NCI-H1436 treated with DMSO at 0.1 percent for 48 hours (cell line): Measurements from ENCODE around the gene UBE2B.
A peak's percentile ranks its signal among the peaks of the same experiment; 100 is the strongest.
"Not testable (repeated sequence)": the region's sequence is repeated elsewhere in the genome, so short reads cannot be mapped to it uniquely, and the experiment has no call there.

Experiments used
- DNase-seq: peaks from one replicate; lab custom pipeline; 2025; lab: John Stamatoyannopoulos, UW

The UBE2B gene

DNA sequence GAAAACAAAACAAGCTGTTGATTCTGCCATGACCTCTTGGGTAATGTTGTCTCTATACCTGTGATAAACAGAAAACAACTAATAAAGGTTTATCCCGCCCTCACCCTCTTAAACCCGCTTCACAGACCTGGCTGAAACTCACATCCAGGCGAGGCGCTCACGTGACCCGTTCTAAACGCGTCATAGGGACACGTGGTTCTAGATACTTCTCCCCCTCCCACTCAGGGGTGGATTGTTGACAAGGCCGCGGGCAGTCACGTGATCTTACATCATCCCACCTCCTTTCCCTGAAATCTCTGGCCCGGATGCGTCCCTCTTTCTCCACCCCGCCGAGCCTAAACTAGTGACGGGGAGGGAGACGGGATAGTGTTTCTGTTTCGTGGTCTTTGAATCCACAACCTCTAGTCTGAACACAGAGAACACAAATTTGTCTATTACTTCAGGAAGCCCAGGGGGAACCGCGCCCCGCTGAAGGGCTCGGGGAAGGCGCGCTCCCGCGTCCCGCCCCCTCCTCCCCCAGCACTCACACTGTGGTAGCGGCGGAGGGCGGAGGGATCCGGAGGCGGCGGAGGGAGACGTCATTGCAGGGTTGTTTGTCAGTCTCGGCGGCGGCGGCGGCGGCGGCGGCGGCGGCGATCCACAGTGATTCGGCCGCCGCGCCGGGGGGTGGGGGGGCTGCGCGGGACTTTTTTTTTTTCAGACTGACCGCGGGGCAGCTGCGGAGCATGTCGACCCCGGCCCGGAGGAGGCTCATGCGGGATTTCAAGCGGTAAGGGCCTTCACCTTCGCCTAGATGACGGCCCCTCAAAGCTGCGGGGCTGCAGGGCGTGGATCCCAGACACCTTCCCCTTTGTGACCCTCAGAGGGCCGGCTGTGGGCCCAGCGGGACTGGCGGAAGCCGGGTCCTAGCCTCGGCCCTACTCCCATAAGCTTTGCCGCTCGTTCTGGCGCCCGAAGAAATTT, at the start of gene UBE2B:
TSS of gene UBE2B (plus strand) at position 699 of the 963 bp plus-strand sequence. CDS start at position 726, 27 bp downstream.
- DNase-seq, result peak; percentile 98

DNA sequence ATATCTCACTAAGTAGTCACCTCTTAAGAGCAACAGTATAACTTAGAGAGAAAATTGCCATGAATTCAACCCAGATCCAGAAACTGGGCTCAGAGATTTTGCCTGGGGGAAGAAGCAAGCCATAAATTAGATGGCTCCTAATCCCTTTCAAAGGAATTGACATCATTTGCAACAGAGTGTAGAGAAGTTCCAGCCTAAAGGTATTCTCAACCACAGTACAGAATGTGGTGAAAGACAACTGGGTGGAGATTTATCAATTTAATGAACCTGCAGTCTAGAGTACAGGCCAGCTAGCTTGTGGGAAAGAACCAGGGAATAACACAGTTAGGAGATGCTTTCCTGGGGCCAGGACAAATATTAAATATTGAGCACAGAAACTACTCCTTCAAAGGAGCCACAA, 44.0 kb upstream of the UBE2B start:
- DNase-seq, result no peak

DNA sequence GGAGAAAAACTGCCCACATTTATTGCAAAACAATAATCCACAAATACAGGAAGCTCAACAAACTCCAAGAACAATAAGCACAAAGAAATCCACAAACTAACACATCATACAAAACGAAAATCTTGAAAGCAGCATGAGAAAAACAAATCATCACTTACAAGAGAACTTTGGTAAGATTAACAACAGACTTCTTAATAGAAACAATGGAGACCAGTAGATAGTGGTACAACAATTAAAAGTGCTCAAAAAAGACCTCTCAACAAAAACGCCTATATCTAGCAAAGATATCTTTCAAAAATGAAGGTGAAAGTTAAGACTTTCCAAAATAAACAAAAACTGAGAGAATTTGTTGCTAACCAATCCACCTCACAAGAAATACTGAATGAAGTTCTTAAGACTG, 42.8 kb upstream of the UBE2B start:
- DNase-seq, result no peak

DNA sequence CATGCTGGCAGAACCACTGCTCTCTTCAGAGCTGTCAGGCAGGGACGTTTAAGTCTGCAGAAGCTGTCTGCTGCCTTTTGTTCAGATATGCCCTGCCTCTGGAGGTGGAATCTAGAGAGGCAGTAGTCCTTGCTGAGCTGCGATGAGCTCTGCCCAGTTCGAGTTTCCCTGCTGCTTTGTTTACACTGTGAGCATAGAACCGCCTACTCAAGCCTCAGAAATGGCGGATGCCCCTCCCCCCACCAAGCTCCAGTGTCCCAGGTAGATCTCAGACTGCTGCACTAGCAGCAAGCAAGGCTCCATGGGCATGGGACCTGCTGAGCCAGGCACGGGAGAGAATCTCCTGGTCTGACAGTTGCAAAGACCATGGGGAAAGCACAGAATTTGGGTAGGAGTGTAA, 34.5 kb upstream of the UBE2B start:
- not testable (repeated sequence) for DNase-seq

DNA sequence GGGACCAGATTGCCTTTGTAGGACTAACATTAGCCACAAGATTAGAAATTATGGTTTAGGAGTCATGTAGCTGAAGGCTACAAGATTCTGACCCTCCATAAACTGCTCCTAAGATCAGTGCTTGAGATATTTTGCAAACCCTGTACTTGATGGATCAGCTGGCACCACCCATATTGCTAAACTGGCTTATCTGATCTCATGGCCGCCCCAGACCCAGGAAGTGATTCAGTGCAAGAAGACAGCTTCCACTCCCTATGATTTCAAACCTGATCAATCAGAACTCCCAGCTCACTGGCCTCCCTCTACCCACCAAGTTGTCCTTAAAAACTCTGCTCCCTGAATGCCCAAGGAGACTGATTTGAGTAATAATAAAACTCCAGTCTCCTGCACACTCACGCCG, 27.9 kb upstream of the UBE2B start:
- DNase-seq, result not testable (repeated sequence)

DNA sequence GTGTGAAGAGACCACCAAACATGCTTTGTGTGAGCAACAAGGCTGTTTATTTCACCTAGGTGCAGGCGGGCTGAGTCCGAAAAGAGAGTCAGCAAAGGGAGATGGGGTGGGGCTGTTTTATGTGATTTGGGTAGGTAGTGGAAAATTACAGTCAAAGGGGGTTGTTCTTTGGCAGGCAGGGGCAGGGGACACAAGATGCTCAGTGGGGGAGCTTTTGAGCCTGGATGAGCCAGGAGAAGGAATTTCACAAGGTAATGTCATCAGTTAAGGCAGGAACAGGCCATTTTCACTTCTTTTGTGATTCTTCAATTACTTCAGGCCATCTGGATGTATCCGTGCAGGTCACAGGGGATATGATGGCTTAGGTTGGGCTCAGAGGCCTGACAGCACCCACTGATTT, 25.9 kb upstream of the UBE2B start:
- not testable (repeated sequence) for DNase-seq

DNA sequence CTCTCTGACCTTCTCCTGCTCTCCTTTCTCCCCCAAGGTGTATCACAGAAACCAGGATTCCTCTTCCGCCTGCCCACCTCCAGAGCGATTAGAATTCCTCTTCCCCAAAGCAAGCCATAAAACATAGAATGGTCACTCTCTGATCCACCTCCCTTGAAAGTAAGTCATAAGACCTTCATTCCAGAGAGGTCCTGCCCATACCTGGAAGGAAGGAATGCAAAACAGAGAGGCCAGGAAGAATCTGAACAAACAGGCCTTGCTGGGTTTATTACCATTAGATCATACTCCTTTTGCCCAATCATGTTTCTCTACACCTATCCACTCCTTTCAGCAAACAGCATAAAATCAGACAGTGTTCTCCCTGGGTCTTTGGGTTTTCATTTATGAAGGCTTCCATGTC, 25.4 kb upstream of the UBE2B start:
- no peak for DNase-seq

DNA sequence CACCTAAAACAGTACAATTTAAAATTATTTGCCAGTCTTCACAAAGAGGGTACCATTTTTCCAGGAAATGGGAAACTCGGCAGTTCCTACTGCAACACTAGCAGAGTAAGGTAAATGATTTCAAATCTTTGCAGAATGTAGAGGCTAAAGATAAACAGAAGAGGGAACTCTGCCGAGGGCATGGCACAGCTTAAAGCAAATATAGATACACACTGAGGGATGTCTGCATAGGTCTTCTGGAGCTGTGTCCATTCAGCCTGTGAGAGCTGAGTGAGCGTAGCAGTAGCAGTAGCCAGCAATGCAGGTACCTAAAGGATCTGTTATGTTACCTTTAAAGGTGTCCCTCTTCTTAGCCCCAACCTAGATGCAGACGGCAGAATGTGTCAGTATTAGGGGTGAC, 21.9 kb upstream of the UBE2B start:
- DNase-seq, result no peak

DNA sequence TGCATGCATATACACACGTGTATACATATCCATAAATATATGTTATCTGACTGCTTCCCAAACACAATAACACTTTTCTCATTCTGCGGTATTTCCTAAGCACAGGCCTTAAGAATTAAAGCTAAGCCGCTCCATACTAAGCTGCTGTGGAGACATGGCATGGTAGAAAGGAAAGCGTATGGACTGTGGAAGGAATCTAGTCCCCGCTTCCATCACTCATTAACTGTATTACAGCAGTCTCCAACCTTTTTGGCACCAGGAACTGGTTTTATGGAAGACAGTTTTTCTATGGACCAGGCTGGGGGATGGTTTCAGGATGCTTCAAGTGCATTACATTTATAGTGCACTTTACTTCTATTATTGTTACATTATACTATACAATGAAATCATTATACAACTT, 15.7 kb upstream of the UBE2B start:
- no peak for DNase-seq

DNA sequence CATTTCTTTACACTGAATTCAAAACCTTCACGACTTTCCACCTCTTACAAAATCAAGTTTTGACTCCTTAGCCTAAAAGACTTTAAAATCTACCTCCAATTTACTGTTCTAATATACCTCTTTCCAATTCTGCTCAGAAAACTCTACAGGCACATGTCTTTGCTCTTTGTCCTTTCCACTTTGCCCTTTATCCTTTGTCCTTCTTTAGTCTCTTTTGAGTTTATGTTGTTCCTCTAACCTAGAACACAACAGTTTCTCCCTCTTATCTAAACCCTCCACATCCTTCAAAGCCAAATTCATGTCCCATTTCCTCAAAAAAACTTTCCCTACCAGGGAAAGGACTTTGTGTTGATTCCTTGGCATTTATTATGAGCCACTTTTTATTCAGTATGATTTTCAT, 5.8 kb upstream of the UBE2B start:
- DNase-seq, result no peak

DNA sequence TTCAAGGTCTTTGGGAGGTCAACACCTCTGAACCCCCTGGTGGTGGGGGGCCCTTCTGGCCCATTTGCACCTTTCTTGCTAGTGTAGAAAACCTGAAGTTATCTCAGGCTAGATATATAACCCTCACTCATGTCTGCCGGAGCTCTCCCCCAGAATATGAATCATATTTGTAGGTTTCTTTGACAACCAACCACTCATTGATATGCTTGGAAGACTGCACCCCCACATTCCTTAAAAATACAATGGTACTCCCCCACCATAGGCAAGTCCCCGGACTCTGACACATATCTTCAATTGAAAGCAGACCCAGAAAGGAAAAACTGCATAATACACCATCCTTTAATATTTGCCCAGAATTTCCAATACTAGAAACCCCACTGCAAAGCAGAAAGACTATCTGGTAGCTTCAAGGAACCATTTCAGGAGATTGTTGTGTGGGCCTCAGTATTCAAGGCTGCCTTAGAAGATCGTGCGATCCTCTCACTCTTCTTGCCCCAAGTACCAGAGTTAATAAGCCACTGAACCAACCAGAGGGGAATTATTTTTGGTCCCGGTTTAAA, 978 bp upstream of the UBE2B start:
- DNase-seq, result no peak

DNA sequence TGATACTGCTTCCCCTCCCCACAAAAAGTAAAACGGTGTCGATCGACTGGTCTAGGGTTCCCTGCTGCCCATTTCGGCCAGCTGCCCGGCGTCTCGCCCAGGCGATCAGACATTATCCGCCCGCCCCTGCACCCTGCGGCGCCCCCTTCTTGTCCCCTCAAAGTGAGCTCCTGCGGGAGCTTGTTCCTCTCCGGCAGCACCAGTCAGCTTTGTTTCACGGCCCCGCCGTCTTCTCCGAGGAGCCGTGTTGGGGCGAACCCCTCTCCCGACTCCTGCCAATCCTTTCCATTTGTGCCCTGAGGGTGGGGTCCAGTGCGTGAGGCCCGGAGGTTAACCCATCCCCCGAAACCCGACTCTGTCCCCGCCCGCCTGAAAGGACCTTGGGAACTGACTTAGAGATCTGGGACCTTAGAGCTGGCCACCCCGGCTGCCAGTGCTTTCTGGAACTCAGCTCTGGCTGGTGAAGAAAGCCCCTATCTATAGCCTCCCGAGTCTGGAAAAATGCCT, 518 bp downstream of the UBE2B start:
- no peak for DNase-seq

DNA sequence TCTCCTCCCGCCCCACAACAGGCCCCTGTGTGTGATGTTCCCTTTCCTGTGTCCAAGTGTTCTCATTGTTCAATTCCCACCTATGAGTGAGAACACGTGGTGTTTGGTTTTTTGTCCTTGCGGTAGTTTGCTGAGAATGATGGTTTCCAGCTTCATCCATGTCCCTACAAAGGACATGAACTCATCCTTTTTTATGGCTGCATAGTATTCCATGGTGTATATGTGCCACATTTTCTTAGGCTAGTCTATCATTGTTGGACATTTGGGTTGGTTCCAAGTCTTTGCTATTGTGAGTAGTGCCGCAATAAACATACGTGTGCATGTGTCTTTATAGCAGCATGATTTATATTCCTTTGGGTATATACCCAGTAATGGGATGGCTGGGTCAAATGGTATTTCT, 2.3 kb downstream of the UBE2B start:
- DNase-seq, result not testable (repeated sequence)

DNA sequence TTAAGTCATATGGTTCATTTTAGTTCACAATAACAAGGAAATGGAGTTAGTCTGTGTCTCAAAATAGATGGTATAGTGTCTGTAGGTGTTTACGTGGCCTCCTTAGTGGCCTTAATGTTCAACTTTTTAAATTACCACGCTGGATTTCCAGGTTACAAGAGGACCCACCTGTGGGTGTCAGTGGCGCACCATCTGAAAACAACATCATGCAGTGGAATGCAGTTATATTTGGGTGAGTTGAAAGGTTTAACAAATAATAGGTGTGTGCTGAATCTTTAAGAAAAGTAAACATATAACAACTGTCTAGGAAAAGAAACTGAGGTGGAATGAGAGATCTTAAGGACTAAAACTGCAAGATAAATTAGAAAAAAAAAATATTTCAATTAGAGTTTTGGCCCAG, 2.9 kb downstream of the UBE2B start:
- no peak for DNase-seq

DNA sequence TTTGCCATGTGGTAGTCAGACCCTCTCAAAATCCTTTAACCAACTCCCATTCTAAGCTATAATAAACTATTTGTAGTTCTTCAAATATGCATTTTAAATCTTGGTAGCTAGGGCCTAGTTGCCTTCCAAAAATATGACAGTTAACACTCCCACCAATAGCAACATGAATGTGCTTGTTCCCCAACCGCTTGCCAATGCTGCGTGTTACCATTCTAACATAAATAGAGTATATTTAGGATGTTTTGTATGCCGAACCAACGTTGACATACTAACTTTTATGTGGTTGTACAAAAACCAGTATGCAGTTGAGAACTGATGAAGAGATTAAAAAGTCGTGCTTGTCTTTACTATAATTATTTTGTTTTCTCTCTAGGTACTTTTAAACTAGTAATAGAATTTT, 9.0 kb downstream of the UBE2B start:
- DNase-seq, result no peak

DNA sequence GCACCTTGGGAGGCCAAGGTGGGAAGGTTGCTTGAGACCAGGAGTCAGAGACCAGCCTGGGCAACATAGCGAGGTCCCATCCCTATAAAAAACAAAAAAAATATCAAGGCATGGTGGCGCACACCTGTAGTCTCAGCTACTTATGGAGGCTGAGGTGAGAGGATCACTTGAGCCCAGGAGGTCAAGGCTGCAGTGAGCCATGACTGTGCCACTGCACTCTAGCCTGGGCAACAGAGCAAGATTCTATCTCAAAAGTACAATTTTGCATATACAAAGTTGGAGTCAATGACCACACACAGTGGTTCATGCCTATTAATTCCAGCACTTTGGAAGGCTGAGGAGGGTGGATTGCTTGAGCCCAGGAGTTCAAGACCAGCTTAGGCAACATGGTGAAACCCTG, 10.8 kb downstream of the UBE2B start:
- DNase-seq, result not testable (repeated sequence)

DNA sequence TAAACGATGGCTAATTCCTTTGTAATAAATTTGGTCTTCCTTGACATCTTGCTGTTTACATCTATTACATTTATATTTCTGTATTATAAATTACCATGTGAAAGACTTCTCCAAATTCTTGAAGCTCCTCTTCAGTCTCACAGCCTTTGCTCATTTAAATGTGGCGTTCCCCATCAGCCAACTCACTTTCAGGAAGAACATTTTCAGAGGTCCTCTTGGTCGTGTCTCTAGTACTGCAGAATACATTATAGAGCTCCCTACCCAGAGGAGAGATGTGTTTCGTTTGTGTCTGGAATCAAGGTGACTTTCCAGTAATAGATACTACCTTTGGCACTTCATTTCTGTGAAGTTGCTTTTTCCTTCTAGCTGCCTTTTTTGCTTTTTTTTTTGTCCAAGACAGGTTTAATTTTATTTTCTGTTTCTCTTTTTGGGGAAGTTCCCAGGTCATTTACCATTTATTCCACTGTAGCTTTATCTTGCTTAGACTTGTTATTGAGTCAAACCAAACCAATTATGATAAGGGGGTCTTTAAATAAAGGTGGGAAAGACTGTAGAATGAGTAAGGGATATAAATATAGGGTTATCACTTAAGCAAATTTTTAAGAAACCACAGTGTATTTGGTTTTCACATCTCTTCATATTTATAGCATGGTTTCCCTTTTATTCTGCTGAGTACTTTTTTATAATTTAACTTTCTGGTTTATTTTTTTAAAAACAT, 12.8 kb downstream of the UBE2B start:
- DNase-seq, result no peak

DNA sequence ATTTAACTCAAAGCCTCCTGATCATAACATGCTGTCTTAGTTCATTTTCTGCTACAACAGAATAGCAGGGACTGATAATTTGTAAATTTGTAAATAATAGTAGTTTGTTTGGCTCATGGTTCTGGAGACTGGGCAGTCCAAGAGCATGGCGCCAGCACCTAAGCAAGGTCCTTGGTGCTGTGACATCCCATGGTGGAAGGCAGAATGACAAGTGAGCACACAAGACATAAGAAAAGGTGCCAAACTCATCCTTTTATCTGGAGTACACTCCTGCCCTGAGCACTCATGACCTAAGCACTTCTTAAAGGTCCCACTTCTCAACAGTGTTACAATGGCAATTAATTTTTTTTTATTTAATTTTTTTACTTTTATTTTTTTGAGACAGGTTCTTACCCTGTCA, 16.1 kb downstream of the UBE2B start:
- DNase-seq, result no peak

DNA sequence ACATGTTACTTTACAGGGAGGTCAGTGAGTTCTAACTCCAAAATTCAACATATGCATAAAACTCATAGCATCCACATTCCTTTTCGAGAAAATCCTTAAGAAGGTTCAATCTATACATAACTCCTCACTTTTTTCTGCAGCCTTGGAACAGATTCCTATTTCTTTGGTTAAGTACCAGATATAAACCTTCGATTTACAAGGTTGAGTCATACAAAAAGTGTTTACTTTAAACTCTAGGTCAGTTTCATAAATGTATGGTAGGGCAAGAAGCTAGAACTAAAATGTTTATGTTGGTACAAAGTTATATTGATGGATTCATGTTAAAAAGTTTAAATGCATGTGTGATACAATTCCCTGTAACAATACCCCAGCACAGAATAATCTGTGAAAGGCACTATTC, 20.9 kb downstream of the UBE2B start:
- no peak for DNase-seq

DNA sequence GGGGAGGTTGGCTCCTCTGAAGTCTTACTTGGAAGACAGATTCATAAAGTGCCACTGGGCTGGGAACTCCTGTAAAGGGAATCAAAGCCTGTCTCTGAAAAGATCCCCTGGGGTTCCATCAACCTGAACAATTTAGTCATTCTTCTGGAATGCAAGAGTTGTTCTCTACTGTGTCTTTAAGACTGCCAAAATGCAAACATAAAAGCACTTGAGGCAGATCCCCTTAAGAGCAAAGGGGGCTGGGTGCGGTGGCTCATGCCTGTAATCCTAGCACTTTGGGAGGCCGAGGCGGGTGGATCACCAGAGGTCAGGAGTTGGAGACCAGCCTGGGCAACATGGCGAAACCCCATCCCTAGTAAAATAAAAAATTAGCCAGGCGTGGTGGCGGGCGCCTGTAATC, 23.6 kb downstream of the UBE2B start:
- DNase-seq, result no peak

DNA sequence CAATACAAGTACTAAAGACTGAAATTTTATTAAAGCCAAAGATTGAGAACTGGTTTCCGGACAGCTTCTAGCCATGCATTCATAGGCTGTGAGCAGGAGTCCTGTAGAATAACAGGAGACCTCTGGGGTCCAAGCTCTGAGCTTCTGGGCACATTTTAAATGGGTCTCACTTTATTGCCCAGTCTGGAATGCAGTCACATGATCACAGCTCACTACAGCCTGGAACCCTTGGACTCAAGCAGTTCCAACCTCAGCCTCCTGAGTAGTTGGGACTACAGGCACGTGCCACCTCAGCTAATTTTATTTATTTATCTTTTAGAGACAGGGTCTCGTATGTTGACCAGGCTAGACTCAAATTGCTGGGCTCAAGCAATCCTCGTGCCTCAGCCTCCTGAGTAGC, 24.9 kb downstream of the UBE2B start:
- no peak for DNase-seq

DNA sequence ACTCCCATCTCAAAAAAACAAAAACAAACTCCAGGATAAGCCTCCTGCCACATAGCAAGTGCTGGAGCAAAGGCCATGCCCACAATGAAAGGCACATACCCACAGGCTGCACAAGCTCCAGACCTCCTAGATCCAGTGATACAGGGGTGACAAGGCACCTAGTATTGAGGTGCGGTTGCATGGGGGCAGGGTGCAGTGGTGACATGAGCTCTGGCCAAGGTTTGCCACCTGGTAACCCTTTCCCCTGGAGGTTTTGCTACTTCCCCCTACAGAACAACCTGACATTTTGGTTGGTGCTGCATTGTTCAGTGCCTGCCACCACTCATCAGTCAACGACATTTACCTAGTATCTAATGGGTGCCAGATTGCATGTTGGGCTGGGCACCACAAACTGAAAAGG, 25.8 kb downstream of the UBE2B start:
- no peak for DNase-seq
